Measurements from ENCODE around the gene ZC3H18.

ZC3H18 gene

DNA sequence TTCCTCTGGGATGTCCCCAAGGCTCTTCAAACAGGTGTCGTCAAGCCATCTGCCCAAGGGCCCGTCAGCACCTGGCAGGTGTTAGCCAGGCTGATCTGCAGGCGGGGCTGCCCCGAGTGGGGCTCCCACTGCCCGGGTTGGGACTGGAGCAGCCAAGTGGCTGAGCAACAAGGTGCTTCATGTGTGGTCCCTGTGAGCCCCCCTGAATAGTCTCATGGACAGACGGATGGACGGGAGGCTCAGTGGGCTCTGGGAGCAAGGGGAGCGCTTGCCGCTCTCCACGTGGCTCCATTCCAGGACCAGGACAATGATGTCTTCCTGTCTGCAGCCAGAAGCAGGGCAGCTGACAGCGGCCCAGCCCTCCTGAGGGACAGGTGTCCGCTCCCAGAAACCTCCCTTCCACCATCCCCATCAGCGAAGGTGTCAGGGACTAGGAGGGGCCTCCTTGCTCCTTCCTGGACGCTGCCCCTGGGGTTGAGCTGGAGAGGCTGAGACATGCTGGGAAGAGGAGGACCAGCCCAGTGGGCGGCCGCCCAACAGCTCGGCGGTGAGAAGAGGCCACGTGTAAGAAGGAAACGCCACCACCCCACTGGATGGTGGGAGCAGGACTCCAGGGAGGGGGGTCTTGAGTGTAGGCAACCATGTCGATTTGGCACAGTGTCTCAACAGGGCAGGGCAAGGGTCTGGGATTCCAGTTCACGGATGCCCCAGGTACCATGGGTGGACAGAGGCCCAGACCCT lies 106.5 kb downstream of the ZC3H18 start:
- TF ChIP-seq, protein P1, sequence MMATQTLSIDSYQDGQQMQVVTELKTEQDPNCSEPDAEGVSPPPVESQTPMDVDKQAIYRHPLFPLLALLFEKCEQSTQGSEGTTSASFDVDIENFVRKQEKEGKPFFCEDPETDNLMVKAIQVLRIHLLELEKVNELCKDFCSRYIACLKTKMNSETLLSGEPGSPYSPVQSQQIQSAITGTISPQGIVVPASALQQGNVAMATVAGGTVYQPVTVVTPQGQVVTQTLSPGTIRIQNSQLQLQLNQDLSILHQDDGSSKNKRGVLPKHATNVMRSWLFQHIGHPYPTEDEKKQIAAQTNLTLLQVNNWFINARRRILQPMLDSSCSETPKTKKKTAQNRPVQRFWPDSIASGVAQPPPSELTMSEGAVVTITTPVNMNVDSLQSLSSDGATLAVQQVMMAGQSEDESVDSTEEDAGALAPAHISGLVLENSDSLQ (IDR thresholded peaks at IDR 0.05) = no peak
- TF ChIP-seq TARDBP (IDR thresholded peaks at IDR 0.05) (no peak), ZNF384 (IDR thresholded peaks at IDR 0.05) (no peak), SP1 (IDR thresholded peaks at IDR 0.05) (no peak), CTBP1 (IDR thresholded peaks at IDR 0.05; ENCODE audit: borderline replicate concordance) (no peak), BHLHE40 (IDR thresholded peaks at IDR 0.05; ENCODE audit: borderline replicate concordance) (no peak), ELF4 (IDR thresholded peaks at IDR 0.05) (no peak), L3MBTL2 (conservative IDR thresholded peaks at IDR 0.05) (no peak)
- CTCF ChIA-PET = no interaction called here
- POLR2A ChIA-PET = no interaction called here
- DNase-seq (ENCODE audit: extremely low spot score) = no peak

DNA sequence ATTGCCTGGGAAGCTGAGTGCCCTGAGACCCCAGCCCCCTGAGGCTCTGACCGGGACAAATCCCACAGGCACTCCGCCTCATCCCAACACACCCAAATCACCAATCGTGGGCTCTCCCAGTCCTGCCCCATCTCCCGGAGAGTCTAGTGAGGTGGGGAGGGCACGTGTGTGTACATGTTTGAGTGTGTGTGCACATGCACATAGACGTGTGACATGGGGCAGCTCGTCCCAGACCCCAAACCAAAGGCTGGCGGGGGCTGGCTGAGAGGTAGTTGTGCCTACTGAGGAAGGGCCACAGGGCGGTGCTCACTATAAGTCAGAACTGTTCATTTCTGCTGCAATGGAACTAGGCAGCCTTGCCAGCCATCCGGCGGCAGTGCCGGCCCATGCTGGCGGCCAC lies 107.5 kb downstream of the ZC3H18 start:
- ChIA-PET POLR2A (no interaction called here), CTCF (no interaction called here)
- no peak for TF ChIP-seq NFRKB (IDR thresholded peaks at IDR 0.05)
- DNase-seq (ENCODE audit: extremely low spot score) = no peak

DNA sequence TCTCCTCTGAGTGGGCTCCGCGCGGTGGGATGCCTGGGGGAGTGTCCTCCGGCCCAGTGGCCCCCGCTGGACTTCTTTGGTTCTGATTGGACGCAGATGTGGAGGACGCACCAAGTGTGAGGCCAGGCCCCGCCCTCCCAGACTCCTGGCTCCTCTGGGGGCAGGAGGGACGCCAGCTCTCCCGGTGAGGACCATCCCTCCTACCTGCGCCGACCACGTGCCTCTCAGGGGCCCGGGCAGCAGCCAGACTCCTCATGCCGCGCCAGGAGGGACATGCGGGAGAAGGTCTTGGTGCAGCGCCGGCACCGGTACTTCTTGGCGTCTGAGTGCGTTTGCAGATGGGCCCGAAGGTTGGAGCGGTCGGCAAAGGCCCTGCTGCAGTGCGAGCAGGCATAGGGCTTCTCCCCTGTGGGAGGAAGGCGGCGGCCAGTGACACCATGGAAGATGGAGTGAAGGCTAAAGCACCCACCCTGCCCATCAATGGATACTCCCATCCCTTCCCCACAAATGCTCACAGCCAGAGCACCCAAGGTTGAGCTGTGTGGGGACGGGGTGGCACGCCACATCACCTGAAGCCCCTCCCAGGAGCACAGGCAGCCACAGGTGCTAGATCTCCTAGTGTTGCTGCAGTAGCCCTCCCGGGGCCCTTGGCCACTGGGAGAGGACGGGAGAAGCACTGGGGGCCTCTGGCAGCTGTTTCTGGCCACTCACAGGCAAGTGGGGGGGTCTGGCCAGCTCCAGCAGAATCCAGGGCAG lies 108.2 kb downstream of the ZC3H18 start:
- TF ChIP-seq FOXM1 (IDR thresholded peaks at IDR 0.05; ENCODE audit: borderline replicate concordance) (no peak), L3MBTL2 (conservative IDR thresholded peaks at IDR 0.05) (no peak), NFRKB (IDR thresholded peaks at IDR 0.05) (no peak), FOXK2 (IDR thresholded peaks at IDR 0.05) (no peak), SUZ12 (IDR thresholded peaks at IDR 0.05) (no peak), ELF4 (IDR thresholded peaks at IDR 0.05) (no peak), FOXA1 (IDR thresholded peaks at IDR 0.05) (no peak), ZNF384 (IDR thresholded peaks at IDR 0.05) (no peak), LEF1 (IDR thresholded peaks at IDR 0.05; ENCODE audit: borderline replicate concordance) (no peak), HDGF (IDR thresholded peaks at IDR 0.05; ENCODE audit: borderline replicate concordance) (no peak), CTBP1 (IDR thresholded peaks at IDR 0.05; ENCODE audit: borderline replicate concordance) (no peak), SP1 (IDR thresholded peaks at IDR 0.05) (no peak), ARNT (IDR thresholded peaks at IDR 0.05) (no peak), TARDBP (IDR thresholded peaks at IDR 0.05) (no peak), BHLHE40 (IDR thresholded peaks at IDR 0.05; ENCODE audit: borderline replicate concordance) (no peak)
- TF ChIP-seq, protein P1 (IDR thresholded peaks at IDR 0.05) = no peak
- no peak for DNase-seq (ENCODE audit: extremely low spot score)
- CTCF ChIA-PET = no interaction called here
- POLR2A ChIA-PET = no interaction called here

DNA sequence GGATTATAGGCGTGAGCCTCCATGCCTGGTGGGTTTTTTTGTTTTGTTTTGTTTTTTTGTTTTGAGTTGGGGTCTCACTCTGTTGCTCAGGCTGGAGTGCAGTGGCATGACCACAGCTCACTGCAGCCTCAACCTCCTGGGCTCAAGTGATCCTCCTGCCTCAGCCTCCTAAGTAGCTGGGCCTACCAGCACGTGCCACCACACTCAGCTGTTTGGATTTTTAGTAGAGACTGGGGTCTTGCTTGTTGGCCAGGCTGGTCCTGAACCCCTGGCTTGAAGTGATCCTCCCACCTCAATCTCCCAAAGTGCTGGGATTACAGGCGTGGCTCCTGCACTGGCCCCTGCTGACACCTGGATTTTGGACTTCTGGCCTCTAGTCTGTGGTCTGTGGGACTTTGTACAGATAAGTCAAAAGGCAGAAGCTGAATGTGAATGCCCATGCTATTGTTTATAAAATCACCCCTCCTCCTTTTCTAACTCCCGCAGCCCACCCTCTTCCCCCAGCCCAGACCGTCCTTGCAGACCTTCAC lies 110.4 kb downstream of the ZC3H18 start:
- no peak for DNase-seq (ENCODE audit: extremely low spot score)
- TF ChIP-seq SP1 (IDR thresholded peaks at IDR 0.05) = no peak
- TF ChIP-seq ARNT (IDR thresholded peaks at IDR 0.05) = no peak
- no peak for TF ChIP-seq FOXM1 (IDR thresholded peaks at IDR 0.05; ENCODE audit: borderline replicate concordance)
- TF ChIP-seq SUZ12 (IDR thresholded peaks at IDR 0.05) = no peak
- no peak for TF ChIP-seq ZNF384 (IDR thresholded peaks at IDR 0.05)
- no peak for TF ChIP-seq HDGF (IDR thresholded peaks at IDR 0.05; ENCODE audit: borderline replicate concordance)
- TF ChIP-seq CTBP1 (IDR thresholded peaks at IDR 0.05; ENCODE audit: borderline replicate concordance) = no peak
- TF ChIP-seq ELF4 (IDR thresholded peaks at IDR 0.05) = no peak
- no peak for TF ChIP-seq FOXA1 (IDR thresholded peaks at IDR 0.05)
- TF ChIP-seq L3MBTL2 (conservative IDR thresholded peaks at IDR 0.05) = no peak
- no peak for TF ChIP-seq FOXK2 (IDR thresholded peaks at IDR 0.05)
- TF ChIP-seq NFRKB (IDR thresholded peaks at IDR 0.05) = no peak
- TF ChIP-seq LEF1 (IDR thresholded peaks at IDR 0.05; ENCODE audit: borderline replicate concordance) = no peak
- no peak for TF ChIP-seq BHLHE40 (IDR thresholded peaks at IDR 0.05; ENCODE audit: borderline replicate concordance)
- TF ChIP-seq TARDBP (IDR thresholded peaks at IDR 0.05) = no peak
- TF ChIP-seq, protein P1 (IDR thresholded peaks at IDR 0.05) = no peak
- CTCF ChIA-PET = interaction anchor here (0.7 kb wide), 1 partner anchor 414 kb away, joined by 3 read pairs; no protein-coding TSS in a partner anchor
- POLR2A ChIA-PET = no interaction called here

DNA sequence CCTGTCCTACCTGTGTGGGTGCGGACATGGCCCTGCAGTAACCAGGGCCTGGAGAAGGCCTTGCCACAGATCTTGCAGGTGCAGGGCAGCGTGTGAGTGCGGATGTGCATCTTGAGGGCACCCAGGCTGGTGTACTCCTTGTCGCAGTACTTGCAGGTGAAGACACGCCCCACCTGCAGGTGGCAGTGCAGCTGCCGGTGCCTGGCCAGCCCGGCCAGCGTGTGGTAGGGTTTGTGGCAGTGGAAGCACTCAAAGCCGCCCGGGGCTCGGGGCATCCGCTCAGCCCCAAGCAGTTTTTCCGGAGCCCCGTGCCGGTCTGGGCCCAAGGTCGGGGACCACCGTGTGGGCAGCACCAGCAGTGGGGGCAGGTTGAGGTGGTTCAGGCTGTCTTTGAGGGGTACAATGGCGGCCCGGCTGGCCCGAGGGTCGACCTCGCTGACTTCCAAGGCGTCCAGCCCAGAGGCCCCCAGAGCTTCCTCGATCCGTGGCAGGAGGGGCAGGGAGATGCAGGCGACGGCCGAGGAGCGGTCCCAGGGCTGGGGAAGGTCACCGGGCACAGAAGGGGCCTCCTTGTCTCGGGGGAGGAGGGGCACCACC lies 111.0 kb downstream of the ZC3H18 start:
- DNase-seq (ENCODE audit: extremely low spot score) = peak; percentile 61
- ChIA-PET CTCF (no interaction called here), POLR2A (no interaction called here)
- TF ChIP-seq TARDBP (IDR thresholded peaks at IDR 0.05) (no peak), LEF1 (IDR thresholded peaks at IDR 0.05; ENCODE audit: borderline replicate concordance) (no peak), ZNF384 (IDR thresholded peaks at IDR 0.05) (no peak), FOXK2 (IDR thresholded peaks at IDR 0.05) (no peak), ELF4 (IDR thresholded peaks at IDR 0.05) (no peak), SP1 (IDR thresholded peaks at IDR 0.05) (no peak), HDGF (IDR thresholded peaks at IDR 0.05; ENCODE audit: borderline replicate concordance) (no peak), FOXA1 (IDR thresholded peaks at IDR 0.05) (no peak), NFRKB (IDR thresholded peaks at IDR 0.05) (no peak)

Data from HEK293T (cell line).